ENCODE measurements around the gene ARHGEF38. TPM values are rescaled to one million over a fixed set of nuclear protein-coding genes. Genes with fewer than 3 reads are reported as not detected.

Gene ARHGEF38
- total RNA-seq, 4 donors from 2014 or later: 0.59 to 3.5 (median 0.98) TPM

- Histone ChIP-seq H3K9me3 (no peaks in the 10 kb centered on the region), H3K36me3 (no peaks in the 10 kb centered on the region), H3K4me3 (no peak overlapping the region), H3K27me3 (no peaks in the 10 kb centered on the region), H3K4me1 (no peaks in the 10 kb centered on the region), H3K27ac (no peak overlapping the region)
- no peak for DNase-seq (ENCODE audit: low spot score in 2 of 2)
- TF ChIP-seq POLR2AphosphoS5 (IDR thresholded peaks at IDR 0.05) (no peak), EP300 (IDR thresholded peaks at IDR 0.05) (no peak), POLR2A (IDR thresholded peaks at IDR 0.05) (no peak), CTCF (IDR thresholded peaks at IDR 0.05) (no peak)
- WGBS: 100% methylated on average over 1 of the region's 1 CpG
These were observed 15.8 kb upstream of the ARHGEF38 start for GRCh38 chr4:105536601-105537000.

DNA sequence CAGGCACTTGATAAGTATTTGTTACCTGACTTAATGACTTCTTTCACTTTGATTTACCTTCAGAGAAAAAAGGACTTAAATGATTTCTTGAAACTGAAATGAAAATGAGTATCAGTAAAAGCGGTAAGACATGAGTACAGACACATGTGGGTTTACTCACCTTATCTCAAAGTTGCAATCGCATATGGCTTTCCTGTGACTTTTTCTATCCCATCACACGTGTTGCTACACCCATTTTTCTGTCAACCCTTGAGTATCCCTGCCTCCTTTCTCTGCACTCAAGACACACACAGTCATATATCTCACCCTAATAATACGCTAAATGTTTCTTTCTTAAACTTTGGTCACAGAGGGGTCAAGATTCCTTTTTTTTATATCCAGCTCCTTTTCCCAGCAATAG lies 11.0 kb upstream of the ARHGEF38 start:
- Histone ChIP-seq H3K4me3 (no peak overlapping the region), H3K27me3 (no peaks in the 10 kb centered on the region), H3K9me3 (no peaks in the 10 kb centered on the region), H3K4me1 (no peaks in the 10 kb centered on the region), H3K27ac (no peak overlapping the region), H3K36me3 (no peaks in the 10 kb centered on the region)
- DNase-seq (ENCODE audit: low spot score in 2 of 2): no peak
- no peak for TF ChIP-seq EP300 (IDR thresholded peaks at IDR 0.05)
- TF ChIP-seq POLR2AphosphoS5 (IDR thresholded peaks at IDR 0.05): no peak
- TF ChIP-seq POLR2A (IDR thresholded peaks at IDR 0.05): no peak
- TF ChIP-seq CTCF (IDR thresholded peaks at IDR 0.05): no peak
- whole genome bisulfite sequencing: 69% methylated on average over 4 of the region's 4 CpGs

DNA sequence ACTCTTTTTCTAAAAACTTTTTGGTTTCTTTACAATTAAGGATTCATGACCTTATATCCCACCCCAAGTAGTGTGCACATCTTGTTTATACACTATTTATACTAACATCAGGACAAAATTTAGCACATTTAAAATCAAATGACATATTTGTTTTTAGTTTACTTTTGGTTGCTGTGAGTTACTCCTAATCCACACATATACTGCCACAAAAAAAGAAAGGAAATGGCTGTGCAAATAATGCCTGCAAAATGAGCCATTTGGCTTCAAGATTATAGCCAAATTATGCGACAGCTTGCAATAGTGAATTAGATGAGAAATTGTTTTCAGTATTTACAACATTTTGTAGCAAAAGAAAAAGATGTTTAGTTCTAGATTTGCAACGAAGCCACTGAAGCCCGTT lies 10.4 kb upstream of the ARHGEF38 start:
- 70% methylated on average over 3 of the region's 3 CpGs for WGBS
- Histone ChIP-seq H3K27me3 (no peaks in the 10 kb centered on the region), H3K9me3 (no peaks in the 10 kb centered on the region), H3K27ac (no peak overlapping the region), H3K4me1 (no peaks in the 10 kb centered on the region), H3K36me3 (no peaks in the 10 kb centered on the region), H3K4me3 (no peak overlapping the region)
- no peak for DNase-seq (ENCODE audit: low spot score in 2 of 2)
- no peak for TF ChIP-seq POLR2AphosphoS5 (IDR thresholded peaks at IDR 0.05)
- no peak for TF ChIP-seq CTCF (IDR thresholded peaks at IDR 0.05)
- no peak for TF ChIP-seq POLR2A (IDR thresholded peaks at IDR 0.05)
- no peak for TF ChIP-seq EP300 (IDR thresholded peaks at IDR 0.05)

DNA sequence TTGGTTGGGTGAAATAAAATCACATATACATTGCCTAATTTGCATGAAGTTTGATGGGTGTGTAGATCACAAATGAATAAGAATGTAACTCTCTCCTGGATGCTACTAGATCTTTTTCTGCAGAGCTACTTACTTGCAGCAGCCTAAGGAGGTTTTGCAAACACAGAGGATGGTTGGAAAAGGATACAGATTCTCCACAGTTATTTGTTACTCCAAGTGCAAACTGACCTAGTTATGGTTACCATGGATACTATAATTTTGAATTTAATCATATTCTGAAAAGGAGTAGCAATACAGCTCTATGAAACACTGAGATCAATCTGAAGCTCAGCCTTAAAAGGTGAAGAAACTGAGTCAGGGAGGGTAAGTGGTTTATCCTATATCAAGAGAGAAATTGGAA lies 9.1 kb upstream of the ARHGEF38 start:
- Histone ChIP-seq H3K27ac (no peak overlapping the region), H3K9me3 (no peaks in the 10 kb centered on the region), H3K4me1 (no peaks in the 10 kb centered on the region), H3K36me3 (no peaks in the 10 kb centered on the region), H3K4me3 (no peak overlapping the region), H3K27me3 (no peaks in the 10 kb centered on the region)
- TF ChIP-seq POLR2AphosphoS5 (IDR thresholded peaks at IDR 0.05) (no peak), EP300 (IDR thresholded peaks at IDR 0.05) (no peak), POLR2A (IDR thresholded peaks at IDR 0.05) (no peak), CTCF (IDR thresholded peaks at IDR 0.05) (no peak)
- DNase-seq (ENCODE audit: low spot score in 2 of 2): no peak

GRCh38 chr4:105543881-105544280 lies 8.5 kb upstream of the ARHGEF38 start:
- Histone ChIP-seq H3K9me3 (no peaks in the 10 kb centered on the region), H3K4me1 (no peaks in the 10 kb centered on the region), H3K36me3 (no peaks in the 10 kb centered on the region), H3K27me3 (no peaks in the 10 kb centered on the region), H3K4me3 (no peak overlapping the region), H3K27ac (no peak overlapping the region)
- TF ChIP-seq EP300 (IDR thresholded peaks at IDR 0.05) (no peak), POLR2A (IDR thresholded peaks at IDR 0.05) (no peak), CTCF (IDR thresholded peaks at IDR 0.05) (no peak), POLR2AphosphoS5 (IDR thresholded peaks at IDR 0.05) (no peak)
- DNase-seq (ENCODE audit: low spot score in 2 of 2): no peak
